HL-60 (cell line): ENCODE measurements around the gene RBPJL.

Experiments
- DNase-seq, 2 experiments: peaks; one replicate each; pipeline ENCODE4 v3.0.0-alpha.2; 2010 to 2020; ENCODE audit warnings: low read depth in 1 of 2, low spot score in 1 of 2
- H3K27ac ChIP-seq: fragments of 250-450 bp; sonication (Bioruptor Pico); replicated peaks from 2 replicates; pipeline ENCODE4 v1.5.1; 2020; ENCODE audit warnings: mild to moderate bottlenecking, moderate library complexity
- H3K27me3 ChIP-seq: fragments of 250-450 bp; sonication (Bioruptor Pico); 2 replicates; pipeline ENCODE4 v1.5.1; 2021; ENCODE audit warnings: mild to moderate bottlenecking, moderate library complexity; ENCODE audit not compliant: insufficient read depth, poor library complexity, severe bottlenecking
- H3K4me3 ChIP-seq: replicated peaks from 2 replicates; pipeline ENCODE4 v1.5.1; 2011; ENCODE audit warnings: mild to moderate bottlenecking, control low read depth, low read length; ENCODE audit not compliant: insufficient read depth
- GABPA ChIP-seq: IDR thresholded peaks from 2 replicates; pipeline ENCODE4 v1.6.1; 2012; ENCODE audit warnings: low read depth
- POLR2AphosphoS5 ChIP-seq: IDR thresholded peaks from 2 replicates; pipeline ENCODE4 v1.6.1; 2012; ENCODE audit warnings: low read depth
- SPI1 ChIP-seq: IDR thresholded peaks from 2 replicates; pipeline ENCODE4 v1.6.1; 2012; ENCODE audit warnings: low read depth, mild to moderate bottlenecking, borderline replicate concordance
- TF ChIP-seq, protein P1 (sequence below): IDR thresholded peaks from one replicate; pipeline ENCODE4 v1.5.1; 2011; ENCODE audit warnings: low read length, control low read depth, inconsistent platforms; ENCODE audit not compliant: insufficient read depth
- TF ChIP-seq, protein P2 (sequence below): IDR thresholded peaks from 2 replicates; pipeline ENCODE4 v1.6.1; 2012; ENCODE audit warnings: low read depth; ENCODE audit not compliant: insufficient replicate concordance

Gene RBPJL

DNA sequence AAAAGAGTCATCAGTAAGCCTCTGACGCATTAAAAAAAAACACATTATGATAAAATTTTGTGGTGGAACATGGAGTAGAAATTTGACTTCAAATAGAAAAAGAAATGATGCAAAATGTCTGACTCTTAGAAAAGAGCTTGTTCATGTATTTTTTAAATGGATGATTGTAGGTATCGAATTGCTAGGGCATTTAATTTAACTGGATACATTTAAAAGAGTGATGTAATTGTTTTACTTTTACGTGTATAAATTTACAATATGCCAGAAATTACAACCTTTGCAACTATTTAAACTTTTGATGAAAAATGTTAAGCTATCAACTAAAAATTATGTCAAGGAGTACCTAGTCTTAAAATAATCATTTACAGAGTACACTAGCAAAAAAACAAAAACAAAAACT is 46.1 kb downstream of the RBPJL start:
- no peak overlapping the region for H3K27ac ChIP-seq
- TF ChIP-seq POLR2AphosphoS5 (no peak), SPI1 (no peak), GABPA (no peak)
- TF ChIP-seq, protein P1, sequence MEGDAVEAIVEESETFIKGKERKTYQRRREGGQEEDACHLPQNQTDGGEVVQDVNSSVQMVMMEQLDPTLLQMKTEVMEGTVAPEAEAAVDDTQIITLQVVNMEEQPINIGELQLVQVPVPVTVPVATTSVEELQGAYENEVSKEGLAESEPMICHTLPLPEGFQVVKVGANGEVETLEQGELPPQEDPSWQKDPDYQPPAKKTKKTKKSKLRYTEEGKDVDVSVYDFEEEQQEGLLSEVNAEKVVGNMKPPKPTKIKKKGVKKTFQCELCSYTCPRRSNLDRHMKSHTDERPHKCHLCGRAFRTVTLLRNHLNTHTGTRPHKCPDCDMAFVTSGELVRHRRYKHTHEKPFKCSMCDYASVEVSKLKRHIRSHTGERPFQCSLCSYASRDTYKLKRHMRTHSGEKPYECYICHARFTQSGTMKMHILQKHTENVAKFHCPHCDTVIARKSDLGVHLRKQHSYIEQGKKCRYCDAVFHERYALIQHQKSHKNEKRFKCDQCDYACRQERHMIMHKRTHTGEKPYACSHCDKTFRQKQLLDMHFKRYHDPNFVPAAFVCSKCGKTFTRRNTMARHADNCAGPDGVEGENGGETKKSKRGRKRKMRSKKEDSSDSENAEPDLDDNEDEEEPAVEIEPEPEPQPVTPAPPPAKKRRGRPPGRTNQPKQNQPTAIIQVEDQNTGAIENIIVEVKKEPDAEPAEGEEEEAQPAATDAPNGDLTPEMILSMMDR: no peak
- TF ChIP-seq, protein P2, sequence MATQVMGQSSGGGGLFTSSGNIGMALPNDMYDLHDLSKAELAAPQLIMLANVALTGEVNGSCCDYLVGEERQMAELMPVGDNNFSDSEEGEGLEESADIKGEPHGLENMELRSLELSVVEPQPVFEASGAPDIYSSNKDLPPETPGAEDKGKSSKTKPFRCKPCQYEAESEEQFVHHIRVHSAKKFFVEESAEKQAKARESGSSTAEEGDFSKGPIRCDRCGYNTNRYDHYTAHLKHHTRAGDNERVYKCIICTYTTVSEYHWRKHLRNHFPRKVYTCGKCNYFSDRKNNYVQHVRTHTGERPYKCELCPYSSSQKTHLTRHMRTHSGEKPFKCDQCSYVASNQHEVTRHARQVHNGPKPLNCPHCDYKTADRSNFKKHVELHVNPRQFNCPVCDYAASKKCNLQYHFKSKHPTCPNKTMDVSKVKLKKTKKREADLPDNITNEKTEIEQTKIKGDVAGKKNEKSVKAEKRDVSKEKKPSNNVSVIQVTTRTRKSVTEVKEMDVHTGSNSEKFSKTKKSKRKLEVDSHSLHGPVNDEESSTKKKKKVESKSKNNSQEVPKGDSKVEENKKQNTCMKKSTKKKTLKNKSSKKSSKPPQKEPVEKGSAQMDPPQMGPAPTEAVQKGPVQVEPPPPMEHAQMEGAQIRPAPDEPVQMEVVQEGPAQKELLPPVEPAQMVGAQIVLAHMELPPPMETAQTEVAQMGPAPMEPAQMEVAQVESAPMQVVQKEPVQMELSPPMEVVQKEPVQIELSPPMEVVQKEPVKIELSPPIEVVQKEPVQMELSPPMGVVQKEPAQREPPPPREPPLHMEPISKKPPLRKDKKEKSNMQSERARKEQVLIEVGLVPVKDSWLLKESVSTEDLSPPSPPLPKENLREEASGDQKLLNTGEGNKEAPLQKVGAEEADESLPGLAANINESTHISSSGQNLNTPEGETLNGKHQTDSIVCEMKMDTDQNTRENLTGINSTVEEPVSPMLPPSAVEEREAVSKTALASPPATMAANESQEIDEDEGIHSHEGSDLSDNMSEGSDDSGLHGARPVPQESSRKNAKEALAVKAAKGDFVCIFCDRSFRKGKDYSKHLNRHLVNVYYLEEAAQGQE: no peak
- H3K4me3 ChIP-seq: no peak overlapping the region
- H3K27me3 ChIP-seq: peaks cover 5% of the 10 kb centered on the region
- DNase-seq: no peak

DNA sequence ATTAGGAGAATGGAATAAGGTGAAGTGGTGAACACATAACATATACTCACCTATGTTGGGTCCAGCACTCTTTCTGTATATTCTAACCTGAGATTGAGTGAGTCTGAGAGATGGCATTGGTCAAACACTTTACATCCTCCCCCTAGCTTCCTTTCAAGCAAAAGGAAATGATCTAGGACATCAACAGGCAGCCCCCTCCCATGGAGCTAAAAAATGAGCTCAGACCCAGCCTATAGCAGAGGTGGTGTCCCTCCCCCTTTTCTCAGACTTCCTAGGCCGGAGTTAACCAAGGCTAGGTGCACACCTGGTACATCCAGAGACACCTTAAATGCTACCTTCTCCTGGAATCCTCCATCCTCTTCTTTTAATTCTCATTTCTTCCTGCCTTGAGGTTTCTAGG is 47.1 kb downstream of the RBPJL start:
- DNase-seq: no peak
- Histone ChIP-seq H3K4me3 (no peak overlapping the region), H3K27me3 (peaks cover 2% of the 10 kb centered on the region), H3K27ac (no peak overlapping the region)
- TF ChIP-seq, protein P1: no peak
- TF ChIP-seq POLR2AphosphoS5: no peak
- no peak for TF ChIP-seq GABPA
- TF ChIP-seq SPI1: no peak
- TF ChIP-seq, protein P2: no peak

DNA sequence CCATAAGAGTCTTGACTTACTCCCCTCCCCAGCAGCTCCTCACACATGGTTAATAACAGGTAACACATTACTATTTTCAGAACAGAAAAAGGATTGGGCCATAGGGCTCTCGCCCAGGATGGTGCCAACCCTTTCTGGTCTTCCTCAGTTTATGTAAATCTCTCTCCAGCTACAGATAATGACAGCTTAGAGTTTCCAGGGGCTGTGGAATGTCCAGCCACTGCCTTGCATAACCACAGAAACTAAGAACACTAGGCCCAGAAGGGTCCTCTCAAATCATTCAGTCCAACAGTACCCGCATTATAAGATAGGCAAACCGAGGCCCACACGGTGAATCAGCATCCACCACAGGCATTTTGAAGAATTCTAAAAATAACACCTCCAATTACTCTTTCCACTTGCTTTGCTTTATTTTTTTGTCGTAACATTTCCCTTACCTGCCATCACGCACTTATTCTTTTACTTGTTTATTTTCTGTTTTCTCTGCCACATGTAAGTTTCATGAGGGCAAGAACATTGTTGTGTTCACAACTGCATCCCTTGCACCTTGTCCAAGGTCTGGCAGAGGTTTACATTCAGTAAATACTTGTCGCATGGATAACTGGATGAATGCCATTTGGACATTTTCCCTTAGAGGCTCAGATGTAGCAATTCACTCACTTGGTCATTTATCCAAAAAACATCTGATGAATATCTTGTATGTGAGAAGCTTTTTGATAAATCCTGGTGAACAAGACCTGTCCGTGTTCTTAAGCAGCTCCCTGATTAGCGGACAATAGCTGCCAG is 48.0 kb downstream of the RBPJL start:
- Histone ChIP-seq H3K4me3 (no peak overlapping the region), H3K27ac (no peak overlapping the region), H3K27me3 (no peaks in the 10 kb centered on the region)
- no peak for DNase-seq
- TF ChIP-seq, protein P2: no peak
- TF ChIP-seq GABPA (no peak), SPI1 (no peak), POLR2AphosphoS5 (no peak)
- TF ChIP-seq, protein P1: no peak
